KOPT-K1 (cell line): ENCODE measurements around the gene HIC2.
"Not testable (repeated sequence)": the region's sequence is repeated elsewhere in the genome, so short reads cannot be mapped to it uniquely, and the experiment has no call there.

Experiments
- H3K27ac ChIP-seq: fragments of 200-600 bp; sonication (generic); 2 replicates; pipeline ENCODE4 v1.5.1; 2016; ENCODE audit warnings: antibody characterized with exemption, mild to moderate bottlenecking, low read depth, low read length; ENCODE audit not compliant: poor library complexity, severe bottlenecking
- H3K36me3 ChIP-seq: fragments of 200-600 bp; sonication (generic); 2 replicates; pipeline ENCODE4 v1.5.1; 2017; ENCODE audit warnings: antibody characterized with exemption, mild to moderate bottlenecking, low read length, moderate library complexity; ENCODE audit not compliant: insufficient read depth
- H3K9me3 ChIP-seq: fragments of 200-600 bp; sonication (generic); 2 replicates; pipeline ENCODE4 v1.5.1; 2017; ENCODE audit warnings: antibody characterized with exemption, low read length, mild to moderate bottlenecking; ENCODE audit not compliant: insufficient read depth, poor library complexity, severe bottlenecking

The HIC2 gene

GRCh38 chr22:21455334-21456089 lies 38.3 kb downstream of the HIC2 start:
- Histone ChIP-seq H3K27ac (no peak overlapping the region), H3K36me3 (no peaks in the 10 kb centered on the region), H3K9me3 (no peaks in the 10 kb centered on the region)

- H3K27ac ChIP-seq: no peak overlapping the region
- no peaks in the 10 kb centered on the region for H3K9me3 ChIP-seq
- no peaks in the 10 kb centered on the region for H3K36me3 ChIP-seq
These were observed 40.0 kb downstream of the HIC2 start for GRCh38 chr22:21457023-21457787.

GRCh38 chr22:21462672-21463071 lies 45.5 kb downstream of the HIC2 start:
- H3K27ac ChIP-seq, H3K36me3 ChIP-seq, H3K9me3 ChIP-seq: not testable (repeated sequence)

- not testable (repeated sequence) for H3K9me3 ChIP-seq, H3K27ac ChIP-seq, H3K36me3 ChIP-seq
These were observed 50.4 kb downstream of the HIC2 start, which contains the start of gene TMEM191C for GRCh38 chr22:21467337-21468193. TMEM191C (plus strand) TSS chr22:21467387; CDS start chr22:21467460, 73 bp downstream.

- not testable (repeated sequence) for H3K27ac ChIP-seq, H3K36me3 ChIP-seq, H3K9me3 ChIP-seq
These were observed 51.3 kb downstream of the HIC2 start for GRCh38 chr22:21468194-21469096.

GRCh38 chr22:21469097-21469994 lies 52.2 kb downstream of the HIC2 start:
- H3K9me3 ChIP-seq, H3K36me3 ChIP-seq, H3K27ac ChIP-seq: not testable (repeated sequence)

- not testable (repeated sequence) for H3K36me3 ChIP-seq, H3K9me3 ChIP-seq, H3K27ac ChIP-seq
These were observed 55.8 kb downstream of the HIC2 start for GRCh38 chr22:21472984-21473383.

- H3K27ac ChIP-seq: not testable (repeated sequence)
These were observed 56.5 kb downstream of the HIC2 start for GRCh38 chr22:21473664-21474063.

GRCh38 chr22:21484039-21484438 lies 66.9 kb downstream of the HIC2 start:
- not testable (repeated sequence) for H3K9me3 ChIP-seq, H3K27ac ChIP-seq, H3K36me3 ChIP-seq

More at GRCh38 chr22:21473664-21474063, 56.5 kb downstream of the HIC2 start:
- H3K36me3 ChIP-seq, H3K9me3 ChIP-seq: not testable (repeated sequence)

- not testable (repeated sequence) for H3K27ac ChIP-seq, H3K36me3 ChIP-seq, H3K9me3 ChIP-seq
These were observed 70.6 kb downstream of the HIC2 start for GRCh38 chr22:21487723-21488122.

- not testable (repeated sequence) for H3K27ac ChIP-seq, H3K9me3 ChIP-seq, H3K36me3 ChIP-seq
These were observed 72.0 kb downstream of the HIC2 start for GRCh38 chr22:21489149-21489680.

- H3K27ac ChIP-seq, H3K36me3 ChIP-seq: not testable (repeated sequence)
These were observed 73.4 kb downstream of the HIC2 start for GRCh38 chr22:21490556-21490955.

GRCh38 chr22:21492271-21492670 lies 75.1 kb downstream of the HIC2 start:
- not testable (repeated sequence) for H3K27ac ChIP-seq, H3K36me3 ChIP-seq, H3K9me3 ChIP-seq

More at GRCh38 chr22:21490556-21490955, 73.4 kb downstream of the HIC2 start:
- H3K9me3 ChIP-seq: not testable (repeated sequence)
